Thyroid gland (tissue), 4 donors: ENCODE data around the gene AMELY. TPM values are rescaled to one million over a fixed set of nuclear protein-coding genes. Genes with fewer than 3 reads are reported as not detected.
"Not testable (repeated sequence)": the region's sequence is repeated elsewhere in the genome, so short reads cannot be mapped to it uniquely, and the experiment has no call there.

ENCODE experiments used
- DNase-seq, 2 donors: peaks; one replicate each; pipeline ENCODE4 v3.0.0-alpha.2; 2019
- H3K27ac ChIP-seq, 3 donors: fragments of 200-600 bp; sonication (generic); 1 replicate in 2 of 3; 2 replicates in 1 of 3; pipeline ENCODE4 v1.5.1; 2016 to 2019; ENCODE audit warnings: mild to moderate bottlenecking in 1 of 3, moderate library complexity in 1 of 3
- H3K27me3 ChIP-seq: fragments of 200-600 bp; sonication (generic); one replicate; pipeline ENCODE4 v1.5.1; 2019
- H3K36me3 ChIP-seq, 2 donors: fragments of 200-600 bp; sonication (generic); one replicate each; pipeline ENCODE4 v1.5.1; 2016 to 2019
- H3K4me1 ChIP-seq, 2 donors: fragments of 200-600 bp; sonication (generic); one replicate each; pipeline ENCODE4 v1.5.1; 2017 to 2019
- H3K4me3 ChIP-seq, 3 donors: fragments of 200-600 bp; sonication (generic); replicated peaks in 1 of 3; 1 replicate in 2 of 3; 2 replicates in 1 of 3; pipeline ENCODE4 v1.5.1; 2016; ENCODE audit warnings: mild to moderate bottlenecking in 1 of 3
- H3K9me3 ChIP-seq: fragments of 200-600 bp; sonication (generic); one replicate; pipeline ENCODE4 v1.5.1; 2017
- POLR2A ChIP-seq, 2 donors: fragments of 450-650 bp; IDR thresholded peaks; one replicate each; pipeline ENCODE4 v1.6.1; 2017; ENCODE audit warnings: antibody characterized with exemption in 2 of 2, mild to moderate bottlenecking in 2 of 2, moderate library complexity in 1 of 2
- WGBS, 2 donors: methylation state at CpG; one replicate each; pipeline ENCODE4 v1.1.5; 2017; 5-methylcytosine and 5-hydroxymethylcytosine counted together
- intact Hi-C: fragments of 100-400 bp; cut with DNase I; formaldehyde crosslinking; loops from one replicate; pipeline ENCODE4 v1.15.1; 2023
- total RNA-seq, 4 donors: library from RNA; depleted of rRNA; stranded (reverse); fragments of >200 nt; gene quantifications; one replicate each; pipeline ENCODE4 v1.2.3, GENCODE V29; 2016
- TF ChIP-seq, protein P1 (sequence below), 6 experiments: fragments of 200-600 bp in 3 of 6; fragments of 450-650 bp in 3 of 6; sonication (generic) in 3 of 6; IDR thresholded peaks; one replicate each; pipeline ENCODE4 v1.5.1; 2016 to 2019; ENCODE audit warnings: antibody characterized with exemption in 6 of 6, mild to moderate bottlenecking in 2 of 6, inconsistent platforms in 1 of 6, moderate library complexity in 1 of 6

AMELY gene
- total RNA-seq, 4 donors from 2014 or later: not detected

DNA sequence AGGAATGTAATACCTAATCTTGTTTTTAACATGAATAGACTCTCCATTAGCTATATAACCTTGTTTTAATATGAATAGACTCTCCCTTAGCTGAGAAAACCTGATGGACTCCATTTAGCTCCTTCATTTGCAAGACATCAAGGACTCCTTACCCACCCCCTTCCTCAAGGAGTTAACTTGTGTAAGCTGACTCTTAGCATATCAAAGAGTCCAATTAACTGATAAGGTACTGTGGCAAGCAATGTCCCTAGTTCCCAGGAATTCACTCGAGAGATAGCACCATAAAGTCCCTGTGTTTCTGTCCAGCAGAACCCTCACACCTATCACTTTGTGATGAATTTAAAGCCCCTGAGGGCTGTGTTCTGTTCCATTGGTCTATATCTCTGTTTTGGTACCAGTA lies 16.3 kb downstream of the AMELY start:
- Histone ChIP-seq H3K4me1 (no peaks in the 10 kb centered on the region), H3K27me3 (no peaks in the 10 kb centered on the region), H3K27ac (peak overlapping the region in 1 of 3 donors; percentile 21), H3K9me3 (no peaks in the 10 kb centered on the region), H3K36me3 (no peaks in the 10 kb centered on the region), H3K4me3 (no peak overlapping the region)
- no peak for DNase-seq
- 25 to 38% methylated on average over 1 of the region's 1 CpG for WGBS, 2 donors
- no peak for TF ChIP-seq POLR2A (IDR thresholded peaks at IDR 0.05)
- TF ChIP-seq, protein P1, sequence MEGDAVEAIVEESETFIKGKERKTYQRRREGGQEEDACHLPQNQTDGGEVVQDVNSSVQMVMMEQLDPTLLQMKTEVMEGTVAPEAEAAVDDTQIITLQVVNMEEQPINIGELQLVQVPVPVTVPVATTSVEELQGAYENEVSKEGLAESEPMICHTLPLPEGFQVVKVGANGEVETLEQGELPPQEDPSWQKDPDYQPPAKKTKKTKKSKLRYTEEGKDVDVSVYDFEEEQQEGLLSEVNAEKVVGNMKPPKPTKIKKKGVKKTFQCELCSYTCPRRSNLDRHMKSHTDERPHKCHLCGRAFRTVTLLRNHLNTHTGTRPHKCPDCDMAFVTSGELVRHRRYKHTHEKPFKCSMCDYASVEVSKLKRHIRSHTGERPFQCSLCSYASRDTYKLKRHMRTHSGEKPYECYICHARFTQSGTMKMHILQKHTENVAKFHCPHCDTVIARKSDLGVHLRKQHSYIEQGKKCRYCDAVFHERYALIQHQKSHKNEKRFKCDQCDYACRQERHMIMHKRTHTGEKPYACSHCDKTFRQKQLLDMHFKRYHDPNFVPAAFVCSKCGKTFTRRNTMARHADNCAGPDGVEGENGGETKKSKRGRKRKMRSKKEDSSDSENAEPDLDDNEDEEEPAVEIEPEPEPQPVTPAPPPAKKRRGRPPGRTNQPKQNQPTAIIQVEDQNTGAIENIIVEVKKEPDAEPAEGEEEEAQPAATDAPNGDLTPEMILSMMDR (IDR thresholded peaks at IDR 0.05): no peak
- intact Hi-C loops: no loop called here

DNA sequence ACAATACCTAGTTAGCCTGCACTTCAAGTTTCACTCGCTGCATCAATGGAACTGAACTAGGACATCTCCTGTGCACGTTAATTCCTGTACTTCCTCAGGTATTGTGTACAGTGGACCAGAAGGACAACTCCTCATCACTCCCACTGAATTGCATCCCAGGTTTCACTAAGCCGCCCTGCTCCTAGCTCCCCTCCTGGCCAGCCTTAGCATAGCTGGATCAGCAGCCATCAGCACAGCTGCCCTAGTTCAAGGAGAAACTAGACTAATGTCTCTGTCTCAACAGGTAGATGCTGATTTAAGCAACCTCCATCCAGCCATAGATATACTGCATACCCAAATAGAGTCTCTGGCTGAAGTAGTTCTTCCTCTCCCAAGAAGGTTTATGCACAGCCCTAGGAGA lies 17.1 kb downstream of the AMELY start:
- intact Hi-C loops: no loop called here
- Histone ChIP-seq H3K27me3 (no peaks in the 10 kb centered on the region), H3K36me3 (no peaks in the 10 kb centered on the region), H3K27ac (no peak overlapping the region), H3K4me3 (no peak overlapping the region), H3K9me3 (no peaks in the 10 kb centered on the region), H3K4me1 (no peaks in the 10 kb centered on the region)
- TF ChIP-seq, protein P1 (IDR thresholded peaks at IDR 0.05): no peak
- no peak for TF ChIP-seq POLR2A (IDR thresholded peaks at IDR 0.05)
- 60 to 66% methylated on average over 3 of the region's 3 CpGs for WGBS, 2 donors
- DNase-seq: no peak

DNA sequence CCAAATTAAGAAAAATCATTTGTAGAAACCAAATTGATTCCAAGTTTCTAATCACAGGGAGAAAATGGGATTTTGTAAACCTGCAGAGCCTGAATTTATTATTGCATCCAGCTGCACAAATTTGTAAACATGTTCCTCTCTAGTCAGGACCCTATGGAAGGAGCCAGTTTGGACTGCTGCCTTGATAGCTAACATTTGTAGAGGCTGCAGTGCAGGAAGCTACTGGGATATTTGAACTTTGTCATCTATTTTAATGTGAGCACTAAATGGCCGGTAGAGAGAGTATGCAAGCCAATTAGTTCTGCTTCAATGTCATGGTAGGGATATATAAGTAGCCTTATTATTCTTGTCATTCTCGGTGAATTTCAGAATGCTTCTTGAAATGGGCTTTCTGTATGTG lies 62.2 kb downstream of the AMELY start:
- Histone ChIP-seq H3K27ac (no peak overlapping the region), H3K9me3 (no peaks in the 10 kb centered on the region), H3K4me3 (no peak overlapping the region), H3K27me3 (no peaks in the 10 kb centered on the region), H3K4me1 (no peaks in the 10 kb centered on the region), H3K36me3 (no peaks in the 10 kb centered on the region)
- DNase-seq: no peak
- intact Hi-C loops: no loop called here
- 74 to 75% methylated on average over 2 of the region's 2 CpGs for WGBS, 2 donors
- TF ChIP-seq, protein P1 (IDR thresholded peaks at IDR 0.05): no peak
- TF ChIP-seq POLR2A (IDR thresholded peaks at IDR 0.05): no peak

DNA sequence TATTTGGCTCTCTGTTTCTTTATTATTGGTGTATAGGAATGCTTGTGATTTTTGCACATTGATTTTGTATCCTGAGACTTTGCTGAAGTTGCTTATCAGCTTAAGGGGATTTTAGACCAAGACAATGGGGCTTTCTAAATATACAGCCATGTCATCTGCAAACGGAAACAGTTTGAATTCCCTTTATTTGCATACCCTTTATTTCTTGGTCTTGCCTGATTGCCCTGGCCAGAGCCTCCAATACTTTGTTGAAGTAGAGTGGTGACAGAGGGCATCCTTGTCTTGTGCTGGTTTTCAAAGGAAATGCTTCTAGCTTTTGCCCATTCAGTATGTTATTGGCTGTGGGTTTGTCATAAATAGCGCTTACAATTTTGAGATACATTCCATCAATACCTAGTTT lies 68.9 kb downstream of the AMELY start:
- H3K9me3 ChIP-seq, H3K4me3 ChIP-seq, intact Hi-C loops, H3K4me1 ChIP-seq, H3K27ac ChIP-seq, DNase-seq, H3K27me3 ChIP-seq, H3K36me3 ChIP-seq: not testable (repeated sequence)
- WGBS, 2 donors: 50 to 77% methylated on average over 2 of the region's 2 CpGs

Other genes starting within 250 kb of the AMELY start
- gene TBL1Y, start 1.1 kb downstream of the AMELY start, total RNA-seq: 10 to 100 TPM in 2 of 4 donors, not detected in 2; 15.4 to 15.8 TPM